Osteocyte (in vitro differentiated cells): Measurements from ENCODE around the gene LETM1. TPM values are rescaled to one million over a fixed set of nuclear protein-coding genes. Genes with fewer than 3 reads are reported as not detected.

Experiments
- DNase-seq: peaks from one replicate; pipeline ENCODE4 v3.0.0; 2021; ENCODE audit warnings: mixed read lengths; ENCODE audit not compliant: unreplicated experiment; ENCODE audit errors: extremely low spot score
- H3K27ac Mint-ChIP-seq: one replicate; pipeline ENCODE4 v1.8.0; 2021; ENCODE audit warnings: mild to moderate bottlenecking, mixed read lengths; ENCODE audit not compliant: unreplicated experiment
- H3K27me3 Mint-ChIP-seq: one replicate; pipeline ENCODE4 v1.8.0; 2021; ENCODE audit warnings: mixed read lengths; ENCODE audit not compliant: unreplicated experiment
- H3K36me3 Mint-ChIP-seq: one replicate; pipeline ENCODE4 v1.8.0; 2021; ENCODE audit warnings: mixed read lengths; ENCODE audit not compliant: unreplicated experiment
- H3K4me1 Mint-ChIP-seq: one replicate; pipeline ENCODE4 v1.8.0; 2021; ENCODE audit warnings: mixed read lengths; ENCODE audit not compliant: unreplicated experiment
- H3K4me3 Mint-ChIP-seq: one replicate; pipeline ENCODE4 v1.8.0; 2021; ENCODE audit warnings: mild to moderate bottlenecking, moderate library complexity, mixed read lengths; ENCODE audit not compliant: unreplicated experiment
- H3K9me3 Mint-ChIP-seq: one replicate; pipeline ENCODE4 v1.8.0; 2021; ENCODE audit warnings: mixed read lengths; ENCODE audit not compliant: unreplicated experiment
- CTCF ChIP-seq: fragments of 200-600 bp; sonication (generic); IDR thresholded peaks from 2 replicates; pipeline ENCODE4 v1.5.0; 2021; ENCODE audit warnings: antibody characterized with exemption, mild to moderate bottlenecking, moderate library complexity
- total RNA-seq: library from RNA; stranded (reverse); gene quantifications from 2 replicates; pipeline ENCODE4 v1.2.1, GENCODE V29; 2021

Gene LETM1
- total RNA-seq, 1 donor from 2014 or later, result 48.2 TPM

- Mint-ChIP-seq H3K4me1 (no peaks in the 10 kb centered on the region), H3K36me3 (no peaks in the 10 kb centered on the region), H3K9me3 (no peaks in the 10 kb centered on the region), H3K27me3 (no peaks in the 10 kb centered on the region), H3K4me3 (no peak overlapping the region), H3K27ac (no peak overlapping the region)
- no peak for DNase-seq
- no peak for TF ChIP-seq CTCF
Measured at GRCh38 chr4:1801286-1801958, 54.5 kb downstream of the LETM1 start.

GRCh38 chr4:1800805-1801204 is 55.2 kb downstream of the LETM1 start:
- DNase-seq, result no peak
- TF ChIP-seq CTCF, result no peak
- Mint-ChIP-seq H3K9me3 (no peaks in the 10 kb centered on the region), H3K4me3 (no peak overlapping the region), H3K27me3 (no peaks in the 10 kb centered on the region), H3K4me1 (no peaks in the 10 kb centered on the region), H3K27ac (no peak overlapping the region), H3K36me3 (no peaks in the 10 kb centered on the region)

- Mint-ChIP-seq H3K27me3 (no peaks in the 10 kb centered on the region), H3K36me3 (no peaks in the 10 kb centered on the region), H3K27ac (no peak overlapping the region), H3K9me3 (no peaks in the 10 kb centered on the region), H3K4me3 (no peak overlapping the region), H3K4me1 (no peaks in the 10 kb centered on the region)
- no peak for TF ChIP-seq CTCF
- no peak for DNase-seq
Measured at GRCh38 chr4:1799387-1800375, 56.3 kb downstream of the LETM1 start.

GRCh38 chr4:1798580-1799386 is 57.2 kb downstream of the LETM1 start:
- Mint-ChIP-seq H3K4me1 (no peaks in the 10 kb centered on the region), H3K4me3 (no peak overlapping the region), H3K27me3 (no peaks in the 10 kb centered on the region), H3K27ac (no peak overlapping the region), H3K9me3 (no peaks in the 10 kb centered on the region), H3K36me3 (no peaks in the 10 kb centered on the region)
- DNase-seq, result no peak
- no peak for TF ChIP-seq CTCF
